ENCODE data around the gene SLC48A1. TPM values are rescaled to one million over a fixed set of nuclear protein-coding genes. Genes with fewer than 3 reads are reported as not detected.
A peak's percentile ranks its signal among the peaks of the same experiment; 100 is the strongest.

The SLC48A1 gene
- polyA plus RNA-seq, 1 donor from 2014 or later, result 8.0 TPM

DNA sequence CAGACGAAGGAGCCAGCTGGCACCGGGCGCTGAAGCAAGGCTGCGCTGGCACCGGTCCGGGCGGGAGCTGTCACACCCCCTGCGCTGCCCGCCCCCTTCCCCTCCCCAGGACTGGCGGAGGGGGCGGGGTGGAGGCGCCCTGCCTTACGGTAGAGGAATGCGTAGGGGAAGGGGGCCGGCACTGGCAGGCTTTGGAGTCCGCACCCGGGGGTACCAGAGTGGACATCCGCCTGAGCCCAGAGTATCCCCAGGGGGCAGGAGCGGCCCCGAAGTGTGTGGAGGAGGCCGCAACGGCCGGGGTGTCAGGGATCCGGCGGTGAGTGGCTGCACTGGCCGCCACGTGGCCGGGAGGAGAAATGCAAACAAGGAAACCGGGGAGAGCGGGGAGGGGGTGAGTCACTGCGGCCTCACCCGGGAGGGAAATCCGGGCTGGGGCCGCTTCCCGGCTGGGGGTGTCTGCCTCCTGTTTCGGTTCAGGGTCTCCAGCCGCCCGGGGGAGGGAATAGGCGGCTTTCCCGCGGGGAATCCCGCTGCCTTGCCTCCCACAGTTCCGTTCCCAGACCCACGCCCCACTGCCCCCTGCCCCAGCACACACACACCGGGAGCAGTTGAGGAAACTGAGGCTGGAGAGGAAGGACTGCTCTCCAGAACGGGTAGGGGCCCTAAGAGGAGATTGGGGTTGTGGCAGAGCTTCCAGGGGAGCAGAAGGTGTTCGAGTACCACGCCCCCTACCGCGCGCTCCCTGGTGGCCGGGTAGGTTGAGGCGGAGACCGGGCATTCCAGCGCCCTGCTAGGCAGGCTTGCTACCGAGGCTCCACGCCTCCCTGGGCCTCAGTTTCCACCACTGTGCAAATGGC, 14.0 kb upstream of the SLC48A1 start, which contains the start of gene RAPGEF3:
RAPGEF3 (minus strand) TSS at position 47 of the 857 bp plus-strand sequence. CDS start 324 bp downstream, outside the sequence.
- no peaks in the 10 kb centered on the region for H3K79me2 ChIP-seq (replicated peaks; ENCODE audit: insufficient read depth, low read length)
- H3K27me3 ChIP-seq (ENCODE audit: insufficient read depth, low read depth, low read length), result peaks cover 7% of the 10 kb centered on the region
- peak within 1 kb of the TSS; percentile 43 for H3K9ac ChIP-seq (ENCODE audit: low read length)
- H3K4me2 ChIP-seq (ENCODE audit: low read length), result no peak within 1 kb of the TSS
- no peaks in the 10 kb centered on the region for H4K20me1 ChIP-seq (ENCODE audit: insufficient read depth)
- no peak for TF ChIP-seq POLR2AphosphoS5 (IDR thresholded peaks at IDR 0.05)
- no peak for TF ChIP-seq TAF1 (IDR thresholded peaks at IDR 0.05; ENCODE audit: low read depth)
- no peak for TF ChIP-seq EP300 (conservative IDR thresholded peaks at IDR 0.05; ENCODE audit: poor library complexity, severe bottlenecking)
- TF ChIP-seq, protein P1, sequence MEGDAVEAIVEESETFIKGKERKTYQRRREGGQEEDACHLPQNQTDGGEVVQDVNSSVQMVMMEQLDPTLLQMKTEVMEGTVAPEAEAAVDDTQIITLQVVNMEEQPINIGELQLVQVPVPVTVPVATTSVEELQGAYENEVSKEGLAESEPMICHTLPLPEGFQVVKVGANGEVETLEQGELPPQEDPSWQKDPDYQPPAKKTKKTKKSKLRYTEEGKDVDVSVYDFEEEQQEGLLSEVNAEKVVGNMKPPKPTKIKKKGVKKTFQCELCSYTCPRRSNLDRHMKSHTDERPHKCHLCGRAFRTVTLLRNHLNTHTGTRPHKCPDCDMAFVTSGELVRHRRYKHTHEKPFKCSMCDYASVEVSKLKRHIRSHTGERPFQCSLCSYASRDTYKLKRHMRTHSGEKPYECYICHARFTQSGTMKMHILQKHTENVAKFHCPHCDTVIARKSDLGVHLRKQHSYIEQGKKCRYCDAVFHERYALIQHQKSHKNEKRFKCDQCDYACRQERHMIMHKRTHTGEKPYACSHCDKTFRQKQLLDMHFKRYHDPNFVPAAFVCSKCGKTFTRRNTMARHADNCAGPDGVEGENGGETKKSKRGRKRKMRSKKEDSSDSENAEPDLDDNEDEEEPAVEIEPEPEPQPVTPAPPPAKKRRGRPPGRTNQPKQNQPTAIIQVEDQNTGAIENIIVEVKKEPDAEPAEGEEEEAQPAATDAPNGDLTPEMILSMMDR (IDR thresholded peaks at IDR 0.05; ENCODE audit: poor library complexity, severe bottlenecking), result peak; percentile 67
- TF ChIP-seq MXI1 (conservative IDR thresholded peaks at IDR 0.05; ENCODE audit: poor library complexity, severe bottlenecking), result peak; percentile 33
- peak; percentile 39 for TF ChIP-seq SMC3 (conservative IDR thresholded peaks at IDR 0.05; ENCODE audit: poor library complexity)
- TF ChIP-seq EZH2 (IDR thresholded peaks at IDR 0.05; ENCODE audit: borderline replicate concordance, insufficient read depth, low read length, poor library complexity, severe bottlenecking), result no peak
- peak; percentile 29 for TF ChIP-seq RAD21 (conservative IDR thresholded peaks at IDR 0.05)
- TF ChIP-seq, protein P2, sequence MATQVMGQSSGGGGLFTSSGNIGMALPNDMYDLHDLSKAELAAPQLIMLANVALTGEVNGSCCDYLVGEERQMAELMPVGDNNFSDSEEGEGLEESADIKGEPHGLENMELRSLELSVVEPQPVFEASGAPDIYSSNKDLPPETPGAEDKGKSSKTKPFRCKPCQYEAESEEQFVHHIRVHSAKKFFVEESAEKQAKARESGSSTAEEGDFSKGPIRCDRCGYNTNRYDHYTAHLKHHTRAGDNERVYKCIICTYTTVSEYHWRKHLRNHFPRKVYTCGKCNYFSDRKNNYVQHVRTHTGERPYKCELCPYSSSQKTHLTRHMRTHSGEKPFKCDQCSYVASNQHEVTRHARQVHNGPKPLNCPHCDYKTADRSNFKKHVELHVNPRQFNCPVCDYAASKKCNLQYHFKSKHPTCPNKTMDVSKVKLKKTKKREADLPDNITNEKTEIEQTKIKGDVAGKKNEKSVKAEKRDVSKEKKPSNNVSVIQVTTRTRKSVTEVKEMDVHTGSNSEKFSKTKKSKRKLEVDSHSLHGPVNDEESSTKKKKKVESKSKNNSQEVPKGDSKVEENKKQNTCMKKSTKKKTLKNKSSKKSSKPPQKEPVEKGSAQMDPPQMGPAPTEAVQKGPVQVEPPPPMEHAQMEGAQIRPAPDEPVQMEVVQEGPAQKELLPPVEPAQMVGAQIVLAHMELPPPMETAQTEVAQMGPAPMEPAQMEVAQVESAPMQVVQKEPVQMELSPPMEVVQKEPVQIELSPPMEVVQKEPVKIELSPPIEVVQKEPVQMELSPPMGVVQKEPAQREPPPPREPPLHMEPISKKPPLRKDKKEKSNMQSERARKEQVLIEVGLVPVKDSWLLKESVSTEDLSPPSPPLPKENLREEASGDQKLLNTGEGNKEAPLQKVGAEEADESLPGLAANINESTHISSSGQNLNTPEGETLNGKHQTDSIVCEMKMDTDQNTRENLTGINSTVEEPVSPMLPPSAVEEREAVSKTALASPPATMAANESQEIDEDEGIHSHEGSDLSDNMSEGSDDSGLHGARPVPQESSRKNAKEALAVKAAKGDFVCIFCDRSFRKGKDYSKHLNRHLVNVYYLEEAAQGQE (IDR thresholded peaks at IDR 0.05; ENCODE audit: borderline replicate concordance), result no peak
- no peaks in the 10 kb centered on the region for H3K36me3 ChIP-seq (ENCODE audit: insufficient read depth, low read length)
- no peaks in the 10 kb centered on the region for H3F3A ChIP-seq (ENCODE audit: insufficient read depth, low read length, poor library complexity, severe bottlenecking)
- H3K9me2 ChIP-seq (ENCODE audit: insufficient read depth, low read length), result no peaks in the 10 kb centered on the region
- H3K9me3 ChIP-seq (ENCODE audit: low read length), result no peaks in the 10 kb centered on the region
- H3K27ac ChIP-seq (ENCODE audit: low read length), result no peak within 1 kb of the TSS
- peak within 1 kb of the TSS; percentile 65 for H3K4me3 ChIP-seq (ENCODE audit: low read length)
- H2AFZ ChIP-seq (ENCODE audit: low read depth, low read length), result peak within 1 kb of the TSS; percentile 69

DNA sequence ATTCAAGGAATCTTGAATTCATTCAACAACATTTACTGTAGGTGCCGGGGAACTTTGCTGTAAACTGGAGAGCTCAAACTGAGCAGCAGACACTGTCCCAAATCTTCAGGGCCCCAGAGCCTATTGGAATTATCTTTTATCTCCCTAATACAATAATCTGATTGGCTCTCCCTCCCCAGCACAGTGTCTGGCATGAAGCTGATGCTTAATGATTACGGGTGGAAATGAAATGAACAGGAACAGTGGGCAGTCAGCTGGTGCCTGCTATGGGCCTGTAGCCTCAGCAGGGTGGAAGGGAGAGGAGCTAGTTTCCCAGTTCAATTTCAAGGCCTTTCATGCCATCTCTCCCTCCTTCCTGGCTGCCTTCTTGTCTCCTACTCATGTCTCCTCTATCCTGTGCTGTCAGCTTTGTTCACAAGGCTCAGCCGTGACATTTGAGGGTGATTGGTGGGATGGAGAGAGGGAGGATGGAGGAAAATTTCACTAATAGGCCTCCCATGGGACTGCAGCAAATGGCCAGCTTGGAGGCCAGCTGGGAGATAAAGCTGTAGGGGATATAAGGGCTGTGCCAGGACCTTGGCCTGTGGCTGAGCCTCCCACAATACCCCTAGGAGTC, 10.1 kb upstream of the SLC48A1 start:
- no peak overlapping the region for H3K4me3 ChIP-seq (ENCODE audit: low read length)
- no peaks in the 10 kb centered on the region for H3K9me2 ChIP-seq (ENCODE audit: insufficient read depth, low read length)
- H3K27me3 ChIP-seq (ENCODE audit: insufficient read depth, low read depth, low read length), result peaks cover 7% of the 10 kb centered on the region
- H3F3A ChIP-seq (ENCODE audit: insufficient read depth, low read length, poor library complexity, severe bottlenecking), result no peaks in the 10 kb centered on the region
- no peaks in the 10 kb centered on the region for H3K36me3 ChIP-seq (ENCODE audit: insufficient read depth, low read length)
- no peaks in the 10 kb centered on the region for H3K9me3 ChIP-seq (ENCODE audit: low read length)
- TF ChIP-seq, protein P2 (IDR thresholded peaks at IDR 0.05; ENCODE audit: borderline replicate concordance), result no peak
- TF ChIP-seq EP300 (conservative IDR thresholded peaks at IDR 0.05; ENCODE audit: poor library complexity, severe bottlenecking) (no peak), TAF1 (IDR thresholded peaks at IDR 0.05; ENCODE audit: low read depth) (no peak), EZH2 (IDR thresholded peaks at IDR 0.05; ENCODE audit: borderline replicate concordance, insufficient read depth, low read length, poor library complexity, severe bottlenecking) (no peak), RAD21 (conservative IDR thresholded peaks at IDR 0.05) (no peak), POLR2AphosphoS5 (IDR thresholded peaks at IDR 0.05) (no peak), SMC3 (conservative IDR thresholded peaks at IDR 0.05; ENCODE audit: poor library complexity) (no peak), MXI1 (conservative IDR thresholded peaks at IDR 0.05; ENCODE audit: poor library complexity, severe bottlenecking) (no peak)
- TF ChIP-seq, protein P1 (IDR thresholded peaks at IDR 0.05; ENCODE audit: poor library complexity, severe bottlenecking), result no peak
- no peak overlapping the region for H3K9ac ChIP-seq (ENCODE audit: low read length)
- no peak overlapping the region for H2AFZ ChIP-seq (ENCODE audit: low read depth, low read length)
- H3K4me2 ChIP-seq (ENCODE audit: low read length), result no peak overlapping the region
- no peaks in the 10 kb centered on the region for H3K79me2 ChIP-seq (replicated peaks; ENCODE audit: insufficient read depth, low read length)
- H3K27ac ChIP-seq (ENCODE audit: low read length), result no peak overlapping the region
- H4K20me1 ChIP-seq (ENCODE audit: insufficient read depth), result no peaks in the 10 kb centered on the region
